GM12891 (cell line): ENCODE results near the gene PADI1.

Experiments
- DNase-seq: peaks from one replicate; pipeline ENCODE4 v3.0.0; 2011; ENCODE audit warnings: low spot score; ENCODE audit not compliant: insufficient read length
- FAIRE-seq: peaks from 2 replicates; lab custom pipeline; 2011; peaks lifted over from hg19 to GRCh38; lab: Jason Lieb, UNC
- PAX5 ChIP-seq: IDR thresholded peaks from 2 replicates; pipeline ENCODE4 v1.6.1; 2011; ENCODE audit warnings: low read length, moderate library complexity, mild to moderate bottlenecking; ENCODE audit not compliant: insufficient read depth, severe bottlenecking
- POLR2A ChIP-seq: IDR thresholded peaks from 2 replicates; pipeline ENCODE4 v1.6.1; 2011; ENCODE audit warnings: low read depth, low read length, control low read depth
- POLR2AphosphoS5 ChIP-seq: IDR thresholded peaks from 2 replicates; pipeline ENCODE4 v1.6.1; 2011; ENCODE audit warnings: low read depth, low read length, control low read depth
- POU2F2 ChIP-seq: IDR thresholded peaks from 2 replicates; pipeline ENCODE4 v1.6.1; 2011; ENCODE audit warnings: low read depth, mild to moderate bottlenecking, control low read depth, low read length, moderate library complexity
- SPI1 ChIP-seq: IDR thresholded peaks from 2 replicates; pipeline ENCODE4 v1.6.1; 2011; ENCODE audit warnings: low read depth, low read length, control low read depth
- TAF1 ChIP-seq: IDR thresholded peaks from 2 replicates; pipeline ENCODE4 v1.6.1; 2011; ENCODE audit warnings: low read depth, low read length, control low read depth

Gene PADI1

DNA sequence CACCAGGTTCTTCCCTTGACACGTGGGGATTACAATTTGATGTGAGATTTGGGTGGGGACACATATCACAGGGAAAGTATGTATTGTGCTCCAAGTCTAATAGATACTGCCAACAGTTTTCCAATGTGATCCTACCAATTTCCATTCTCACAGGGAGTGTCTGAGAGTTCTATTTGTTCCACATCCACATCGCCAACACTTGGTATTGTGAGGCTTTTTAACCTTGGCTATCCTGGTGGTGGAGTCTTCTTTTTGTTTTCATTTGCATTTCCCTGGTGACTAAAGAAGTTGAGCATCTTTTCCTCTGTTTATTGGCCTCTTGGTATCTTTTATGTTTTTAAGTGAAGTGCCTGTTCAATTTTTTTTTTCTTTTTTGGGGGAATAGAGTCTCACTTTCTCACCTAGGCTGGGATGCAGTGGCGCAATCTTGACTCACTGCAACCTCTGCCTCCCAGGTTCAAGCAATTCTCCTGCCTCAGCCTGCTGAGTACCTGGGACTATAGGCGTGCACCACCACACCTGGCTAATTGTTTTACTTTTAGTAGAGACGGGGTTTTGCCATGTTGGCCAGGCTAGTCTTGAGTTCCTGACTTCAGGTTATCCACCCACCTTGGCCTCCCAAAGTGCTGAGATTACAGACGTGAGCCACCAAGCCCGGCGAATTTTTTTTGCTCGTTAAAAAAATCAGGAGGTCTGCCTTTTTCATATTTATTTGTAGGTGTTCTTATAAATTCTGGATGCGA, 15.9 kb upstream of the PADI1 start:
- no peak for FAIRE-seq
- DNase-seq, result no peak
- TF ChIP-seq SPI1 (no peak), POLR2A (no peak), PAX5 (no peak), POLR2AphosphoS5 (no peak)

DNA sequence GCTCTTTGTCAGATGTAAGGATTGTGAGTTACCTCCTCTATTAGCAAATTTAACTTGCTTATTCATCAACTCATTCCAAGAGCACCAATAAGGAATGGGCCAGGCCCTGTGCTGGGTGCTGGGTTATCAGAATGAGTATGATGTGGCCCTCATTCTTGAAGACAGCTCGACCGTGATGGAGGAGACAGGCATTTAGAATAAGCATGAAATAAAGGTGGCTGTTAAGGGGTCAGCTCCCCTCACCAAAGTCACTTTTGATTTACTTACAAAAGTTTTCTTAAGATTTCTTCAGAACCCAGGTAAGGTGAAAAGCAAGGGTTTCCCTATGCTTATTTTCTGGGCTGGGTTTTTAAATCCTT, 15.3 kb upstream of the PADI1 start:
- TF ChIP-seq POLR2A, result no peak
- FAIRE-seq, result no peak
- no peak for DNase-seq

DNA sequence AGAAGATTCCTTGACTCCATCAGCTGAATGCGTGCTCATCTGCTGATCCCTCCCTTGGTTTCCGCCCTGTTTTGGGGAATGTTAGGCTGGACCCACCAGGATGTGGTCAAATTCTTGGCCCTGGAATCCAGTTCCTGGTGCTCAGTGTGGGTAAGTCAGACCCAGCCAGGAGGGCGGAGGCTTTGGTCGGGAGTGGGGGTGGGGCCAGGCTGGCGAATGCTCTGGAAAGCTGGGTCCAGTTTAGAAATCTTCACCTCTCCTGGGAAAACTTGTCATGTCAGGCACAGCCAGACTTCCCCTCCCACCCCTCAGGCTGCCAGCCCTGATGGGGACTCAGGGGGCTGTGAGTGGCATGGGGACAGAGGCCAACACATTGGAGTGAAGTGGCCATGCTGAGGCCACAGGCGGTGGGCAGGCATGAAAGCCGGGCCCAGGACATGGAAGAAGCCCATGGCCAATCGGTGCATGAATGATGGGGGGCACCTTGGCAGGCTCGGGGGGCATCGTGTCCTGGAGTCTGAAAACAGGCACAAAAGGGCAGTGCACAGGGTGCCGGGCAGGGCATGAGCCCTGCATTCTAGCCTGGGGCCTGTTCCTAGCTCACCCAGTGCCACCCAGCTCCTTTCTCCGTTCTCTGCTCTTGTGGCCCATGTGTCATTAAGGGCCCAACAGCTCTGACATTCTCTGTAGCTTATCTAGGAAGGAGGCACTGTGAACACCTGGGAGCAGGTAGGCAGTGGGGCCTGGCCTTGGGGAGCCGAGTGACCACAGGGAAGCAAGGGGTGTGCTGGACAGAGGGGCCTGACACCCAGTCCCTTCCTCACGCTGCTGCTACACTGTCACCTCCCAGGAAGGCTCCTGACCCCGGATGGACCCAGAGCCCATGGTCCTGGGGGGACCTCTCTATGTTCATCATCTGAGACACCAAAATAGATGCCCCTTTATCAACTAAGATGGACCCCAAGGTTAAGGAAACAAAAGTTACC, 14.6 kb upstream of the PADI1 start:
- DNase-seq (no peak), FAIRE-seq (no peak)
- TF ChIP-seq POU2F2 (no peak), POLR2A (no peak)

DNA sequence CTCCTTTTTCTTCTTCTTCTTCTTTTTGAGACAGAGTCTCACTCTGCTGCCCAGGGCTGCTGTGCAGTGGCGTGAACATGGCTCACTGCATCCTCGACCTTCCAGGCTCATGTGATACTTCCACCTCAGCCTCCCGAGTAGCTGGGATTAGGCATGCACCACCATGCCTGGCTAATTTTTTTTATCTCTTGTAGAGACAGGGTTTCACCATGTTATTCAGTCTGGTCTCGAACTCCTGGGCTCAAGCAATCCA, 13.0 kb upstream of the PADI1 start:
- TF ChIP-seq SPI1 (no peak), PAX5 (no peak)
- DNase-seq, result no peak
- no peak for FAIRE-seq

DNA sequence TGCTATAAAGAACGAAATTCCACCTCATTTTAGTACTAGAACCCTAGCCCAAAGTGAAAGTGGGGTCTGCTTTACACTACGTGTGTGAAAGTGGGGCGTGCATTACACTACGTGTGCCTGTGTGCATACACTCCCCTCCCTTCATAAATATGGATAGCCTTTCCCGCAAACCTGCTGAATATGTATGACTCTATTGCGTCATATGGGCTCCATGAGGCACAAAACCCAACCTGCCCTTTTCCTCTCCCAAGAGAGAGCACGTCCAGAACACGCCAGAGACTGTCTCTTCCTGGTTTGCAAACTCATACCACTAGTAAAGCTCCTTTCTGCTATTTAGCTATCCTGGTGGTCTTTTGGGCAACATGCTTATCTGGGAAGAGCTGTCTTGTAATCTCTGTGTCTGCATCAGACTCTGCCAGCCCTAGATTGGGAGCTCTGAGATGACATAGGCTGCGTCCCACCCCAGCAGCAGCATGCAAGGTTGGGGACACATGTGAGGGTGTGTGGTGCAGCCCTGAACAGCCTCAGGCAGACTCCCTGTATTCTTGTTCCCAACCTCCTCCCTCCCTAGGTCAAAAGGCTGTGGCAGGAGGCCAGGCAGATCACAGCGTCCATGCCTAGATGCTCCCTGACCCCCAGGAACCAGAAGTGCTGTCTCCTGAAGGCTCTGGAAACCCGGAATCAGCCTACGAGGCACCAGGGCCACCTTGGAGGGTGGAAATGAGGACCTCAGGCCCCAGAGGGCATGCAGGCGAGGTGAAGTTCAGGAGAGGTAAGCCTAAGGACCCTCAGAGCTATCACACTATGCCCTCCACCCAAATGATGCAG, 12.3 kb upstream of the PADI1 start:
- DNase-seq, result no peak
- TF ChIP-seq SPI1 (no peak), POU2F2 (no peak), POLR2A (no peak), POLR2AphosphoS5 (no peak), PAX5 (no peak), TAF1 (no peak)
- no peak for FAIRE-seq

DNA sequence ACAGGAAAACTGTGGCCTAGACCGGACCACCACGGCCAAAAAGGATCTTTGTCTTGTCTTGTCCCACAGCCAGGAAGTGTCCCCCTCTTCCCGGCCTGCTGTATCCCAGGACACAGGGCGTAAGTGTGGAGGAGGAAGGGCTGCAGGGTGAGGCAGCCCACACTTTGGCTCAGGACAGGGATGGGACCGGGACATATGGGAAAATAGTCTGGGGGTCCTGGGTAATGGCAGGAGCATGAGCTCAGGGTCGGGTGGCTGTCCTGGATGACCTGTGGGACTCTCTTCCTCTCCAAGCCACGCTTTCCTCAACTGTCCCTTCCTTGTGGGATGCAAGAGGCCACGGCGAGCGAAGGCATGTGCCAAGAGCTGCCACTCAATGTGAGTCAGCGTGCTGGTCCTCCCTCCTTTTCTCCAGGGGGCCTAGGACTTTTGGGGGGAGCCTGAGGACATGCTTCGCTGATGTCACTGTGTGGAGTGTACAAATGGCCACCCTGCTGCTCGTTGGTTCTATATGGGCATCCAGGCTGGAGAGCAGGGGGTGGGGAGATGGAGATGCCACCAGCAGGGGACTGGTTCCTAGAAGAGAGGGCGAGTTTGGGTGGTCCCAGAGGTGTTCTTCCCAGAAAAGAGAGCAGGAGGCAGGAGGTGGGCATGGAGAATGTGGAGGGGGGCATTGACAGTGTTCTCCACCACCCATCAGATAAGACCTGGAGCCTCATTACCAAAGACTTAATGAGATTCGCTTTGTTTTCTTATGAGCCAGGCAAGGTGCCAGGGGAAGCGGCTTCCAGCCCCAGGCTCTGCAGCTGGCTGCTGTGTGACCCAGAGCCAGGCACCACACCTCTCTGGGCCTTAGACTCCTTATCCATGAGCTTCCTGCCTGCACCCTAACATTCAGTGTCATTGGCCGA, 11.5 kb upstream of the PADI1 start:
- TF ChIP-seq PAX5, result no peak
- no peak for TF ChIP-seq POLR2A
- TF ChIP-seq SPI1, result no peak
- TF ChIP-seq POU2F2, result no peak
- TF ChIP-seq TAF1, result no peak
- TF ChIP-seq POLR2AphosphoS5, result no peak
- DNase-seq (no peak), FAIRE-seq (no peak)

DNA sequence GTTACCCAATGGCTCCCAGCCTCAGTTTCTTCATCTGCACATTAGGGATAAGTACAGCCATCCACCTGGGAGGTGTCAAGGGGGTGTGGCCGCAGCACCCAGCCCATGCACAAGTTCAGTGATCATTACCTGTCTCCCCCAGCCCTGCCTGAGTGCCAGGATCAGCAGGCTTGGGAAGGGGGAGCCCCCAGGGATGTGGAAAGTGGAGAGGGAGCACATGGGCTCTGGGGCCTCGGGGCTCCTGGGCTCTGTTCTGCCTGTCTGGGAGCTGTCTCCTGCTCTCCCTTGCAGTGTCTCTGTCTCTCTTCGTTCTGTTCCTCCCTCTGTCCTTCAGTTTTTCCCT, 10.8 kb upstream of the PADI1 start:
- DNase-seq (no peak), FAIRE-seq (no peak)
- TF ChIP-seq POLR2AphosphoS5 (no peak), PAX5 (no peak), SPI1 (no peak), POLR2A (no peak), TAF1 (no peak)

DNA sequence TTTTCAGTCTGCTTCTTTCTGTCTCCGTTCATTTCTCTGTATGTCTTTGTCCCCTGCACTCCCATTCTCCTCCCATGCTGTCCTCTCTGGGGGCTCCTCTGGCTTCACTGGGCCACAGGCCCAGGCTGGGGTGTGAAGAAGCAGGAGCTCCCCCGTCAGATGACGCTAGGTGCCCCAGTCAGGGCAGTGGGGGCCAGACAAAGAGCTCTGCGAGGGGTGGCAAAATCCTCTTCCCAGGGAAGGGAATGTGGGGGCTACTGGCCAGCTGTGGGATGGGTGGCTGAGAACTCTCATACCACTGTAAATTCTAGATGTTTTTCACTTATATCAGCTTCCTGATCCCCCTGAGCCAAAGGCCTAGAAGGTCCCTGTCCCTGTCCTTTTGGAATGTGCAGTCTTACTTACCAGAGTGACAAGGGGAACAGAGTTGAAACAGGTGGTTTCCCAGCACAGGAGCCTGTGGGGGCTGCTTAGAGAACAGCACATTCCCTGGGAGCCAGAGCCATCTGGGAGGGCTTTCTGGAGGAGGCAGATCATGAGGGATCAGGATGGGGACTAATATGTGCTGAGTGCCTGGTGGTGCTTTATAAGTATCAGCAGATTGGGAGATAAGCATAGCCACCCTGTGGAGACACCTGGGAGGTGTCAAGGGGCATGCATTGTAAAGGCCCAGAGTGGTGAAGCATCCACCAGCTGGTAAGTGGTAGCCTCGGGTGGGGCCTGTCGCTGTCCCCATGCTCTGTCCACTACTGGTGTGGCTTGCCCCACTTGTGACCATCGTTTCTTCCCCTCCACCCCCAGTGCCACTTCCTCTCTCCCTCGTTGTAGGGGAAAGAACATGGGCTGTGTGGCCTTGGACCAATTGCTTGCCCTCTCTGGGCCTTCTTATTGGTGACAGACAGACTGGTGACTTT, 10.1 kb upstream of the PADI1 start:
- DNase-seq (no peak), FAIRE-seq (no peak)
- TF ChIP-seq PAX5 (no peak), TAF1 (no peak), SPI1 (0 out of 2 replicates have a peak, but pooled peaks have one; percentile 8)

DNA sequence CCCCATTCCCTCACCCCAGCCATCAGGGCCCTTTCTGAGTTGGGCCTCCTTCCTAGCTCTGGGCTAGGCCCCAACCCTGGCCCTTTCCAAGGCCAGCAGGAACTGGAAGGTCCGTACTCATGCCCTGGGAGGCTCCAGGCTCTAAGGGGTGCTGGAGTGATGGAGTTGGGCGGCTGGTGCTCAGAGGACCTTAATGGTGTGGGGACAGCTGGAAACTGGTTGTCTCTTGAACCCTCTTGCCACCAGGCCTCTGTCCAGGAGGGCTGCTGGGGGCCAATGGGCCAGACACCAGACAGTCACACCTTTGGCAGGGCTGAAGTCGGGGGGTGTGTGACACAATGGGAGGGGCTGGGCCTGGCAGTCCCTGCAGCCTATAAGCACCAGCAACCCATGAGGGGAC, 9.2 kb upstream of the PADI1 start:
- FAIRE-seq (no peak), DNase-seq (no peak)
- TF ChIP-seq TAF1, result no peak
- no peak for TF ChIP-seq POU2F2
- no peak for TF ChIP-seq POLR2A
- TF ChIP-seq POLR2AphosphoS5, result no peak
- TF ChIP-seq PAX5, result no peak
- TF ChIP-seq SPI1, result no peak
